Raji (cell line): ENCODE measurements around the gene DCD.

Experiments used
- POLR2A ChIP-seq: IDR thresholded peaks from 2 replicates; pipeline ENCODE4 v1.6.1; 2011; ENCODE audit warnings: low read depth, low read length, control low read depth; ENCODE audit not compliant: insufficient read depth

DCD gene

GRCh38 chr12:54602661-54603060, 45.5 kb downstream of the DCD start:
- TF ChIP-seq POLR2A = no peak

GRCh38 chr12:54601841-54602240, 46.3 kb downstream of the DCD start:
- no peak for TF ChIP-seq POLR2A

GRCh38 chr12:54598970-54599369, 49.2 kb downstream of the DCD start:
- TF ChIP-seq POLR2A = no peak

- TF ChIP-seq POLR2A = no peak
Measured at GRCh38 chr12:54596526-54596946, 51.6 kb downstream of the DCD start.

- no peak for TF ChIP-seq POLR2A
Measured at GRCh38 chr12:54595471-54595870, 52.7 kb downstream of the DCD start.
